AG20443 (cell line): ENCODE results near the gene RABGEF1.
"Not testable (repeated sequence)": the region's sequence is repeated elsewhere in the genome, so short reads cannot be mapped to it uniquely, and the experiment has no call there.

Source experiments
- DNase-seq: peaks from one replicate; pipeline ENCODE4 v3.0.0; 2012; ENCODE audit warnings: low spot score, mixed read lengths

Gene RABGEF1

GRCh38 chr7:66735850-66736249 lies 4.7 kb upstream of the RABGEF1 start:
- DNase-seq = no peak

GRCh38 chr7:66736892-66737291 lies 3.6 kb upstream of the RABGEF1 start:
- DNase-seq = no peak

- DNase-seq = no peak
Measured at GRCh38 chr7:66737667-66738066, 2.9 kb upstream of the RABGEF1 start.

- DNase-seq = no peak
Measured at GRCh38 chr7:66739477-66739876, 1.1 kb upstream of the RABGEF1 start.

GRCh38 chr7:66739953-66740301 lies 606 bp upstream of the RABGEF1 start:
- DNase-seq = no peak

GRCh38 chr7:66740980-66741709 lies 612 bp downstream of the RABGEF1 start:
- peak; percentile 60 for DNase-seq

GRCh38 chr7:66741710-66742049 lies 1.1 kb downstream of the RABGEF1 start:
- no peak for DNase-seq

- DNase-seq = peak; percentile 52
Measured at GRCh38 chr7:66742298-66742697, 1.8 kb downstream of the RABGEF1 start.

GRCh38 chr7:66743920-66744319 lies 3.4 kb downstream of the RABGEF1 start:
- no peak for DNase-seq

- no peak for DNase-seq
Measured at GRCh38 chr7:66747385-66747784, 6.9 kb downstream of the RABGEF1 start.

- no peak for DNase-seq
Measured at GRCh38 chr7:66747881-66748511, 7.5 kb downstream of the RABGEF1 start.

GRCh38 chr7:66748791-66749190 lies 8.3 kb downstream of the RABGEF1 start:
- no peak for DNase-seq

GRCh38 chr7:66751945-66752344 lies 11.4 kb downstream of the RABGEF1 start:
- no peak for DNase-seq

GRCh38 chr7:66754541-66754940 lies 14.0 kb downstream of the RABGEF1 start:
- no peak for DNase-seq

GRCh38 chr7:66755059-66755458 lies 14.5 kb downstream of the RABGEF1 start:
- not testable (repeated sequence) for DNase-seq

GRCh38 chr7:66756227-66756626 lies 15.7 kb downstream of the RABGEF1 start:
- DNase-seq = not testable (repeated sequence)

GRCh38 chr7:66756889-66757288 lies 16.4 kb downstream of the RABGEF1 start:
- DNase-seq = no peak

- no peak for DNase-seq
Measured at GRCh38 chr7:66757939-66758338, 17.4 kb downstream of the RABGEF1 start.

GRCh38 chr7:66758950-66759628 lies 18.6 kb downstream of the RABGEF1 start:
- no peak for DNase-seq

- not testable (repeated sequence) for DNase-seq
Measured at GRCh38 chr7:66763183-66763582, 22.6 kb downstream of the RABGEF1 start.

GRCh38 chr7:66763633-66764355 lies 23.3 kb downstream of the RABGEF1 start:
- DNase-seq = not testable (repeated sequence)

GRCh38 chr7:66764905-66765304 lies 24.4 kb downstream of the RABGEF1 start:
- not testable (repeated sequence) for DNase-seq
